ENCODE measurements around the gene PEDS1. TPM values are rescaled to one million over a fixed set of nuclear protein-coding genes. Genes with fewer than 3 reads are reported as not detected.

The PEDS1 gene
- total and polyA plus RNA-seq, 2 of the 13 experiments (the other 11 are each of a cell fraction or from before 2014, with no cell fraction given) = 30.5 to 93.9 TPM

GRCh38 chr20:50153153-50153499 is 397 bp downstream of the PEDS1 start (continued):
- TF ChIP-seq FOXM1 (CRISPR knock-in tag; IDR thresholded peaks at IDR 0.05) (0 out of 2 replicates have a peak, but pooled peaks have one; percentile 65), ZNF513 (CRISPR knock-in tag; conservative IDR thresholded peaks at IDR 0.05) (no peak; the same call in 1 of the 2 replicates), RCOR2 (CRISPR knock-in tag; IDR thresholded peaks at IDR 0.05) (no peak), ZNF761 (CRISPR knock-in tag; conservative IDR thresholded peaks at IDR 0.05) (no peak), ZNF678 (CRISPR knock-in tag; IDR thresholded peaks at IDR 0.05) (no peak), CBX5 (CRISPR knock-in tag; IDR thresholded peaks at IDR 0.05; ENCODE audit: borderline replicate concordance) (peak; percentile 5; the same call in 1 of the 2 replicates), NRL (CRISPR knock-in tag; IDR thresholded peaks at IDR 0.05; ENCODE audit: borderline replicate concordance) (peak; percentile 86), ZNF3 (CRISPR knock-in tag; IDR thresholded peaks at IDR 0.05) (no peak), ZSCAN12 (CRISPR knock-in tag; IDR thresholded peaks at IDR 0.05) (no peak; the same call in 1 of the 2 replicates), ZNF615 (CRISPR knock-in tag; IDR thresholded peaks at IDR 0.05; ENCODE audit: borderline replicate concordance) (no peak), JUN (CRISPR knock-in tag; IDR thresholded peaks at IDR 0.05) (no peak), ZNF577 (CRISPR knock-in tag; IDR thresholded peaks at IDR 0.05; ENCODE audit: borderline replicate concordance, low read depth) (no peak), EP300 (IDR thresholded peaks at IDR 0.05; ENCODE audit: low read depth in 2 of 2, low read length in 2 of 2) (no peak), EP300 (CRISPR knock-in tag; IDR thresholded peaks at IDR 0.05; ENCODE audit: borderline replicate concordance) (0 out of 2 replicates have a peak, but pooled peaks have one; percentile 37), ZNF143 (CRISPR knock-in tag; IDR thresholded peaks at IDR 0.05) (no peak; the same call in 1 of the 2 replicates), TEAD3 (CRISPR knock-in tag; optimal IDR thresholded peaks at IDR 0.05; ENCODE audit: borderline replicate concordance) (no peak), MXD1 (CRISPR knock-in tag; IDR thresholded peaks at IDR 0.05) (no peak; the same call in 1 of the 2 replicates), AGO1 (IDR thresholded peaks at IDR 0.05; ENCODE audit: low read depth, low read length, poor library complexity, severe bottlenecking) (peak; percentile 8), TRIM22 (IDR thresholded peaks at IDR 0.05) (no peak), HBP1 (CRISPR knock-in tag; IDR thresholded peaks at IDR 0.05; ENCODE audit: low read depth) (no peak), KDM3A (CRISPR knock-in tag; IDR thresholded peaks at IDR 0.05; ENCODE audit: low read depth) (no peak), DNMT3B (CRISPR knock-in tag; conservative IDR thresholded peaks at IDR 0.05) (no peak), ZNF484 (CRISPR knock-in tag; IDR thresholded peaks at IDR 0.05; ENCODE audit: borderline replicate concordance, low read depth) (peak; percentile 20; the same call in 1 of the 2 replicates), TERF1 (CRISPR knock-in tag; IDR thresholded peaks at IDR 0.05) (no peak; the same call in 1 of the 2 replicates), TP53 (CRISPR knock-in tag; conservative IDR thresholded peaks at IDR 0.05) (0 out of 2 replicates have a peak, but pooled peaks have one; percentile 66), PCBP2 (optimal IDR thresholded peaks at IDR 0.05; ENCODE audit: low read depth, low read length, poor library complexity, severe bottlenecking) (no peak), KLF11 (CRISPR knock-in tag; IDR thresholded peaks at IDR 0.05) (0 out of 2 replicates have a peak, but pooled peaks have one; percentile 4)

Data from HepG2 (cell line).